ENCODE data around the gene ILF3.

- TF ChIP-seq, protein P1, sequence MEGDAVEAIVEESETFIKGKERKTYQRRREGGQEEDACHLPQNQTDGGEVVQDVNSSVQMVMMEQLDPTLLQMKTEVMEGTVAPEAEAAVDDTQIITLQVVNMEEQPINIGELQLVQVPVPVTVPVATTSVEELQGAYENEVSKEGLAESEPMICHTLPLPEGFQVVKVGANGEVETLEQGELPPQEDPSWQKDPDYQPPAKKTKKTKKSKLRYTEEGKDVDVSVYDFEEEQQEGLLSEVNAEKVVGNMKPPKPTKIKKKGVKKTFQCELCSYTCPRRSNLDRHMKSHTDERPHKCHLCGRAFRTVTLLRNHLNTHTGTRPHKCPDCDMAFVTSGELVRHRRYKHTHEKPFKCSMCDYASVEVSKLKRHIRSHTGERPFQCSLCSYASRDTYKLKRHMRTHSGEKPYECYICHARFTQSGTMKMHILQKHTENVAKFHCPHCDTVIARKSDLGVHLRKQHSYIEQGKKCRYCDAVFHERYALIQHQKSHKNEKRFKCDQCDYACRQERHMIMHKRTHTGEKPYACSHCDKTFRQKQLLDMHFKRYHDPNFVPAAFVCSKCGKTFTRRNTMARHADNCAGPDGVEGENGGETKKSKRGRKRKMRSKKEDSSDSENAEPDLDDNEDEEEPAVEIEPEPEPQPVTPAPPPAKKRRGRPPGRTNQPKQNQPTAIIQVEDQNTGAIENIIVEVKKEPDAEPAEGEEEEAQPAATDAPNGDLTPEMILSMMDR (optimal IDR thresholded peaks at IDR 0.05 in 1 of 3, IDR thresholded peaks at IDR 0.05 in 1 of 3, conservative IDR thresholded peaks at IDR 0.05 in 1 of 3; ENCODE audit: extremely low read depth in 1 of 3, insufficient read depth in 2 of 3, low read length in 3 of 3), result no peak
- no peak for TF ChIP-seq EZH2 (IDR thresholded peaks at IDR 0.05; ENCODE audit: low read length)
These were observed 6.2 kb downstream of the ILF3 start for GRCh38 chr19:10660346-10660745.
